ENCODE results near the gene IREB2.
"Not testable (repeated sequence)": the region's sequence is repeated elsewhere in the genome, so short reads cannot be mapped to it uniquely, and the experiment has no call there.

The IREB2 gene

GRCh38 chr15:78434134-78434533 is 3.9 kb upstream of the IREB2 start:
- ATAC-seq (replicated peaks): no peak
- DNase-seq: no peak
- peaks cover 10 to 15% of the 10 kb centered on the region in 2 donors for H3K4me1 Mint-ChIP-seq
- H3K4me3 Mint-ChIP-seq: no peak overlapping the region
- H3K27ac Mint-ChIP-seq: no peak overlapping the region
- H3K9me3 Mint-ChIP-seq: peaks cover 0 to 8% of the 10 kb centered on the region in 2 donors
- peaks cover 3% of the 10 kb centered on the region in 2 donors for H3K36me3 Mint-ChIP-seq
- peaks cover 24 to 27% of the 10 kb centered on the region in 2 donors for H3K27me3 Mint-ChIP-seq

- H3K4me3 Mint-ChIP-seq, H3K36me3 Mint-ChIP-seq, H3K27ac Mint-ChIP-seq: not testable (repeated sequence)
Measured at GRCh38 chr15:78434711-78435110, 3.3 kb upstream of the IREB2 start.

GRCh38 chr15:78437107-78437761 is 782 bp upstream of the IREB2 start:
- Mint-ChIP-seq H3K27ac (peak overlapping the region; percentile 97), H3K27me3 (peaks cover 5% of the 10 kb centered on the region in 2 donors), H3K9me3 (peaks cover 0 to 6% of the 10 kb centered on the region in 2 donors), H3K4me3 (peak overlapping the region; percentile 80 to 86), H3K36me3 (peaks cover 13 to 17% of the 10 kb centered on the region in 2 donors), H3K4me1 (peaks cover 7 to 24% of the 10 kb centered on the region in 2 donors)
- ATAC-seq (replicated peaks) (peak in 1 of 2 donors; percentile 38), DNase-seq (no peak)

More at GRCh38 chr15:78434711-78435110, 3.3 kb upstream of the IREB2 start:
- peaks cover 10 to 15% of the 10 kb centered on the region in 2 donors for H3K4me1 Mint-ChIP-seq
- peaks cover 19 to 23% of the 10 kb centered on the region in 2 donors for H3K27me3 Mint-ChIP-seq
- not testable (repeated sequence) for DNase-seq; H3K9me3 Mint-ChIP-seq; ATAC-seq (replicated peaks)

GRCh38 chr15:78438619-78439285 is 736 bp downstream of the IREB2 start:
- Mint-ChIP-seq H3K36me3 (peaks cover 17 to 25% of the 10 kb centered on the region in 2 donors), H3K9me3 (peaks cover 0 to 2% of the 10 kb centered on the region in 2 donors), H3K27ac (peak overlapping the region; percentile 97), H3K4me1 (peaks cover 10 to 32% of the 10 kb centered on the region in 2 donors), H3K27me3 (no peaks in the 10 kb centered on the region), H3K4me3 (peak overlapping the region; percentile 80 to 86)
- ATAC-seq (replicated peaks): peak in 1 of 2 donors; percentile 13
- DNase-seq: no peak

- Mint-ChIP-seq H3K27me3 (no peaks in the 10 kb centered on the region), H3K4me1 (peaks cover 15 to 46% of the 10 kb centered on the region in 2 donors), H3K4me3 (peak overlapping the region; percentile 60 to 70), H3K36me3 (peaks cover 24 to 38% of the 10 kb centered on the region in 2 donors), H3K9me3 (peaks cover 0 to 2% of the 10 kb centered on the region in 2 donors), H3K27ac (peak overlapping the region; percentile 59)
- ATAC-seq (replicated peaks) (peak; percentile 44 to 69), DNase-seq (peak; percentile 8)
Measured at GRCh38 chr15:78440375-78441373, 2.7 kb downstream of the IREB2 start.

- Mint-ChIP-seq H3K27ac (peak overlapping the region; percentile 31), H3K4me3 (no peak overlapping the region), H3K36me3 (peaks cover 48 to 63% of the 10 kb centered on the region in 2 donors), H3K27me3 (no peaks in the 10 kb centered on the region), H3K4me1 (peaks cover 25 to 69% of the 10 kb centered on the region in 2 donors), H3K9me3 (no peaks in the 10 kb centered on the region)
- no peak for ATAC-seq (replicated peaks)
- no peak for DNase-seq
Measured at GRCh38 chr15:78444255-78444654, 6.2 kb downstream of the IREB2 start.

- ATAC-seq (replicated peaks) (no peak), DNase-seq (no peak)
- no peaks in the 10 kb centered on the region for H3K9me3 Mint-ChIP-seq
- peaks cover 29 to 64% of the 10 kb centered on the region in 2 donors for H3K4me1 Mint-ChIP-seq
- peak overlapping the region; percentile 83 for H3K27ac Mint-ChIP-seq
- no peak overlapping the region for H3K4me3 Mint-ChIP-seq
- H3K36me3 Mint-ChIP-seq: peaks cover 47 to 62% of the 10 kb centered on the region in 2 donors
- no peaks in the 10 kb centered on the region for H3K27me3 Mint-ChIP-seq
Measured at GRCh38 chr15:78445875-78446274, 7.9 kb downstream of the IREB2 start.

GRCh38 chr15:78446551-78446950 is 8.5 kb downstream of the IREB2 start:
- Mint-ChIP-seq H3K4me3 (no peak overlapping the region), H3K4me1 (peaks cover 29 to 60% of the 10 kb centered on the region in 2 donors), H3K27me3 (no peaks in the 10 kb centered on the region), H3K27ac (peak overlapping the region; percentile 66), H3K36me3 (peaks cover 44 to 58% of the 10 kb centered on the region in 2 donors), H3K9me3 (no peaks in the 10 kb centered on the region)
- ATAC-seq (replicated peaks) (no peak), DNase-seq (no peak)

- no peak for DNase-seq
- Mint-ChIP-seq H3K4me3 (no peak overlapping the region), H3K27ac (no peak overlapping the region), H3K9me3 (no peaks in the 10 kb centered on the region), H3K4me1 (peaks cover 41 to 69% of the 10 kb centered on the region in 2 donors), H3K36me3 (peaks cover 49 to 63% of the 10 kb centered on the region in 2 donors), H3K27me3 (no peaks in the 10 kb centered on the region)
- no peak for ATAC-seq (replicated peaks)
Measured at GRCh38 chr15:78448441-78449219, 10.6 kb downstream of the IREB2 start.

- no peak overlapping the region for H3K27ac Mint-ChIP-seq
- ATAC-seq (replicated peaks) (no peak), DNase-seq (no peak)
- H3K27me3 Mint-ChIP-seq: no peaks in the 10 kb centered on the region
- no peak overlapping the region for H3K4me3 Mint-ChIP-seq
- no peaks in the 10 kb centered on the region for H3K9me3 Mint-ChIP-seq
- peaks cover 45 to 62% of the 10 kb centered on the region in 2 donors for H3K36me3 Mint-ChIP-seq
- H3K4me1 Mint-ChIP-seq: peaks cover 41 to 69% of the 10 kb centered on the region in 2 donors
Measured at GRCh38 chr15:78449220-78449999, 11.4 kb downstream of the IREB2 start.

GRCh38 chr15:78450285-78450858 is 12.4 kb downstream of the IREB2 start:
- peaks cover 47 to 73% of the 10 kb centered on the region in 2 donors for H3K4me1 Mint-ChIP-seq
- peaks cover 2 to 6% of the 10 kb centered on the region in 2 donors for H3K9me3 Mint-ChIP-seq
- H3K27ac Mint-ChIP-seq: no peak overlapping the region

GRCh38 chr15:78452485-78452884 is 14.5 kb downstream of the IREB2 start:
- H3K4me1 Mint-ChIP-seq: peaks cover 45 to 74% of the 10 kb centered on the region in 2 donors
- peaks cover 35 to 52% of the 10 kb centered on the region in 2 donors for H3K36me3 Mint-ChIP-seq
- no peak for DNase-seq
- H3K27ac Mint-ChIP-seq: no peak overlapping the region
- ATAC-seq (replicated peaks): no peak
- H3K27me3 Mint-ChIP-seq: no peaks in the 10 kb centered on the region
- H3K4me3 Mint-ChIP-seq: no peak overlapping the region
- H3K9me3 Mint-ChIP-seq: peaks cover 2 to 6% of the 10 kb centered on the region in 2 donors

More at GRCh38 chr15:78450285-78450858, 12.4 kb downstream of the IREB2 start:
- Mint-ChIP-seq H3K36me3 (peaks cover 49 to 63% of the 10 kb centered on the region in 2 donors), H3K27me3 (no peaks in the 10 kb centered on the region), H3K4me3 (no peak overlapping the region)
- no peak for ATAC-seq (replicated peaks)
- no peak for DNase-seq

All from stimulated activated naive B cell treated with anti-CD40 and anti-IgM and Interleukin-4, amounts not matched to agents 10 μg/mL and 1 μg/mL and 100 μg/mL, for 72 hours (primary cell).